ENCODE data around the gene SPATA31C1.
"Not testable (repeated sequence)": the region's sequence is repeated elsewhere in the genome, so short reads cannot be mapped to it uniquely, and the experiment has no call there.

The SPATA31C1 gene

GRCh38 chr9:87917662-87918061, at the start of gene SPATA31C1:
Gene SPATA31C1, plus strand, starts transcription at chr9:87917962.
- DNase-seq (ENCODE audit: low read depth in 2 of 2) = not testable (repeated sequence)

- DNase-seq (ENCODE audit: low read depth in 2 of 2) = no peak
These were observed 49.6 kb upstream of the SPATA31C1 start for GRCh38 chr9:87868175-87868574.

- no peak for DNase-seq (ENCODE audit: low read depth in 2 of 2)
These were observed 49.1 kb upstream of the SPATA31C1 start for GRCh38 chr9:87868635-87869034.

GRCh38 chr9:87869082-87869481, 48.7 kb upstream of the SPATA31C1 start:
- no peak for DNase-seq (ENCODE audit: low read depth in 2 of 2)

GRCh38 chr9:87871425-87872078, 46.2 kb upstream of the SPATA31C1 start:
- DNase-seq (ENCODE audit: low read depth in 2 of 2) = no peak

- no peak for DNase-seq (ENCODE audit: low read depth in 2 of 2)
These were observed 45.6 kb upstream of the SPATA31C1 start for GRCh38 chr9:87872079-87872624.

GRCh38 chr9:87873607-87874303, 44.0 kb upstream of the SPATA31C1 start:
- no peak for DNase-seq (ENCODE audit: low read depth in 2 of 2)

GRCh38 chr9:87874304-87874623, 43.5 kb upstream of the SPATA31C1 start:
- DNase-seq (ENCODE audit: low read depth in 2 of 2) = no peak

GRCh38 chr9:87875060-87875459, 42.7 kb upstream of the SPATA31C1 start:
- DNase-seq (ENCODE audit: low read depth in 2 of 2) = no peak

- no peak for DNase-seq (ENCODE audit: low read depth in 2 of 2)
These were observed 41.8 kb upstream of the SPATA31C1 start for GRCh38 chr9:87875831-87876545.

- no peak for DNase-seq (ENCODE audit: low read depth in 2 of 2)
These were observed 41.1 kb upstream of the SPATA31C1 start for GRCh38 chr9:87876708-87877107.

- DNase-seq (ENCODE audit: low read depth in 2 of 2) = no peak
These were observed 38.7 kb upstream of the SPATA31C1 start for GRCh38 chr9:87878989-87879511.

- no peak for DNase-seq (ENCODE audit: low read depth in 2 of 2)
These were observed 37.6 kb upstream of the SPATA31C1 start for GRCh38 chr9:87880116-87880515.

- no peak for DNase-seq (ENCODE audit: low read depth in 2 of 2)
These were observed 37.1 kb upstream of the SPATA31C1 start for GRCh38 chr9:87880683-87881082.

GRCh38 chr9:87882627-87883026, 35.1 kb upstream of the SPATA31C1 start, which contains the start of gene SPATA31E1:
Gene SPATA31E1, plus strand, starts transcription at chr9:87882877. Its CDS starts 15 bp downstream, at chr9:87882892.
- DNase-seq (ENCODE audit: low read depth in 2 of 2) = no peak

GRCh38 chr9:87883274-87883673, 34.5 kb upstream of the SPATA31C1 start:
- no peak for DNase-seq (ENCODE audit: low read depth in 2 of 2)

GRCh38 chr9:87883990-87884389, 33.8 kb upstream of the SPATA31C1 start:
- DNase-seq (ENCODE audit: low read depth in 2 of 2) = no peak

GRCh38 chr9:87884578-87885459, 32.9 kb upstream of the SPATA31C1 start:
- no peak for DNase-seq (ENCODE audit: low read depth in 2 of 2)

- DNase-seq (ENCODE audit: low read depth in 2 of 2) = no peak
These were observed 32.1 kb upstream of the SPATA31C1 start for GRCh38 chr9:87885484-87886189.

- DNase-seq (ENCODE audit: low read depth in 2 of 2) = no peak
These were observed 31.4 kb upstream of the SPATA31C1 start for GRCh38 chr9:87886210-87886932.
